Jurkat, Clone E6-1 (cell line): ENCODE measurements around the gene KDM4C. TPM values are rescaled to one million over a fixed set of nuclear protein-coding genes. Genes with fewer than 3 reads are reported as not detected.
"Not testable (repeated sequence)": the region's sequence is repeated elsewhere in the genome, so short reads cannot be mapped to it uniquely, and the experiment has no call there.

ENCODE experiments used
- DNase-seq: peaks from one replicate; pipeline ENCODE4 v3.0.0-alpha.2; 2011; ENCODE audit warnings: low read depth, low spot score
- H3K4me3 ChIP-seq: 2 replicates; pipeline ENCODE4 v1.5.1; 2011; ENCODE audit warnings: mild to moderate bottlenecking, low read length, control low read depth, moderate library complexity
- polyA plus RNA-seq: library from polyadenylated mRNA; unstranded; fragments of >200 nt; gene quantifications from one replicate; pipeline ENCODE4 v1.2.1, GENCODE V29; 2012; ENCODE audit warnings: missing spikeins; ENCODE audit not compliant: insufficient read length, insufficient read depth

Gene KDM4C
- 12.4 TPM for polyA plus RNA-seq

GRCh38 chr9:6757456-6758247 lies at the start of gene KDM4C:
TSS of gene KDM4C (plus strand) at chr9:6757973. CDS start at chr9:6792989, 35,016 bp downstream.
- peak; percentile 92 for DNase-seq
- H3K4me3 ChIP-seq = peak within 1 kb of the TSS; percentile 88

- DNase-seq = no peak
- H3K4me3 ChIP-seq = no peak overlapping the region
Observed at GRCh38 chr9:6708732-6709131, 49.0 kb upstream of the KDM4C start.

DNA sequence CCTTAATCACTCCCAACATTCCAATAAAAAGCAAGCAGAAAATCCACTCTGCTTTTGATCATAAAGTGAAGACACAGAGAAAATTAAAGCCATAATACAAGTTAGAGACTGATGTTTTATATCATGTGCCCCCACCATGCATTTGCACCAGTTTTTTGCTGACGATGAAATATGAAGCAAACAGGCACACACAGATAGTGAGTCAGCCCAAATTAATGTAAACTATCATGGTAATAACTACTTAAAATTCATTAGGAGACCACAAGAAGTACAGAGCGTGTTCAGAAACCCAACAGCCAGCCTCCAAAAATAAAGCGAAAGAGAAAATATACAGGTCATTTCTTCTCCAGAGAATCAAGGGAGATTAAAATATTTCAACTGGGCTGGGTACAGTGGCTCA lies 46.4 kb upstream of the KDM4C start:
- H3K4me3 ChIP-seq = no peak overlapping the region
- DNase-seq = no peak

- no peak for DNase-seq
- no peak overlapping the region for H3K4me3 ChIP-seq
Observed at GRCh38 chr9:6712041-6712440, 45.7 kb upstream of the KDM4C start.

DNA sequence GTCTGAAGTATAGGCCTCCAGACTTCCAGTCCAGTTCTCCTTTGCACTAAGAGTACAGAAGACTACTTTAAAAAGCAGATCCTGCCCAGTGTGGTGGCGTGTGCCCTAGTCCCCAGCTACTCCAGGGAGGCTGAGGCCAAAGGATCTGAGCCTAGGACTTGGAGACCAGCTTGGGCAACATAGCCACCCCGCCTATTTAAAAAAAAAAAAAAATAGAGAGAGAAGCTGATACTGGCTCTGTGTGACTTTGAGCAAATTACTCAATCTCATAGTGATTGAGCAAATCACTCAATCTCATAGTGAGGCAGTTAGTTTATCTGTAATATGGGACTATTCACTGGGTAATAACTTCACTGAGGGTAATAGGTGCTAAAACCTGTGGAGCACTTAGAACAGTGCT lies 43.6 kb upstream of the KDM4C start:
- H3K4me3 ChIP-seq = no peak overlapping the region
- DNase-seq = no peak

DNA sequence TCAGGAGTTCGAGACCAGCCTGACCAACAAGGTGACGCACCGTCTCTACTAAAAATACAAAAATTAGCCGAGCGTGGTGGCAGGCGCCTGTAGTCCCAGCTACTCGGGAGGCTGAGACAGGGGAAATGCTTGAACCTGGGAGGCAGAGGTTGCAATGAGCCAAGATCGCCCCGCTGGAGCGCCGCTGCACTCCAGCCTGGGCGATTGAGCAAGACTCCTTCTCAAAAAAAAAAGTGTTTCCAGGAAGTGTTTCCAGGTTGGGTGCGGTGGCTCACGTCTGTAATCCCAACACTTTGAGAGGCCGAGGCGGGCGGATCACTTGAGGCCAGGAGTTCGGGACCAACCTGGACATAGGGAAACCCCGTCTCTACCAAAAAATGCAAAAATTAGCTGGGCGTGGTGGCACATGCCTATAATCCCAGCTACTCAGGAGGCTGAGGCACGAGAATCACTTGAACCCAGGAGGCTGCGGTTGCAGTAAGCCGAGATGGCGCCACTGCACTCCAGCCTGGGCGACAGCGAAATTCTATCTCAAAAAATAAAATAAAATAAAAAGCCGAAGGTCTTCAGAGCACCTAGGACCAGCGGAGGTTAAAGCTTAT lies 42.5 kb upstream of the KDM4C start:
- DNase-seq = not testable (repeated sequence)
- H3K4me3 ChIP-seq = peak overlapping the region; percentile 68

DNA sequence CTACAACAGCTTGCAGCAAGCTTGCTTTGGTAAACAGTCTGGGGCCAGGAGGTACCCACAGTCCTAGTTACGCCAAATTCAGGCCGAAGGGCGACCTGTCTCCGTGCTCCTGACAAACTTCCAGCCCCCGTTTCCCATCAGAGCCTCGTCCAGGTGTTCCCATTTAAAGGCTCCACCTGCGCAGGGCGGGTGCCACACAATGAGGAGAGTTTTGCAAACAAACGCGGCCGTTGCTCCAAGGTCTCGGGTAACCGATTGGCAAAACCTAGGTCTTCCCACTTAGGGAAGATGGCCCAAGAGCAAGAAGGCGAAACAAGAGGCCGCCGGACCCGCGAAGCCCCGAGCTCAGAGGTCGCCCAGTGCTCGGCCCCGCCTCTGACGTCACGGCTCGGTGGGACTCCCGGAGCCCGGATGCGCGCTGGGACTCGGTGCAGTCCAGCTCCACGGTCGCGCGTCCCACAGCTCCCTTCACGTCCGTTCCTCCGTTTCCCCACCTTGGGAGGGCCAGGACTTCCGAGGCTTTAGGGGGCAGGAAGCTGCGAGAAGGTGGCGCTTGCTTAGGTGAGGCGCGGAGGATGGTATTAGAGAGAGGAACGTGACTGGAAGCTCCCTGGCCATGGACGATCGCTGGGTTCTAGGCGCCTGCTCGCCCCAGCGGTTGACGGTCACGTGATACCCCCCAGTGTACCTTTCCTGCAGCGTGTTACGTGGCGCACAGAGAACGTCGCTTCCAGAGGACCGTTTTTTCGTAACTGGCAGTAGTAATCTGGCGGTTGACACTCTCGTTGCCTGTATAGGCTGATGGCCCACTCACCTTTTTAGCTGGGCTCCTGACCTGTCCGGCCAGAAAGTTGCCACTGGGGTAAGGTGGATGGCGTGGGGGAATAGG lies 41.8 kb upstream of the KDM4C start:
- peak overlapping the region; percentile 68 for H3K4me3 ChIP-seq
- DNase-seq = peak; percentile 82

GRCh38 chr9:6716766-6717165 lies 41.0 kb upstream of the KDM4C start:
- no peak for DNase-seq
- peak overlapping the region; percentile 68 for H3K4me3 ChIP-seq

DNA sequence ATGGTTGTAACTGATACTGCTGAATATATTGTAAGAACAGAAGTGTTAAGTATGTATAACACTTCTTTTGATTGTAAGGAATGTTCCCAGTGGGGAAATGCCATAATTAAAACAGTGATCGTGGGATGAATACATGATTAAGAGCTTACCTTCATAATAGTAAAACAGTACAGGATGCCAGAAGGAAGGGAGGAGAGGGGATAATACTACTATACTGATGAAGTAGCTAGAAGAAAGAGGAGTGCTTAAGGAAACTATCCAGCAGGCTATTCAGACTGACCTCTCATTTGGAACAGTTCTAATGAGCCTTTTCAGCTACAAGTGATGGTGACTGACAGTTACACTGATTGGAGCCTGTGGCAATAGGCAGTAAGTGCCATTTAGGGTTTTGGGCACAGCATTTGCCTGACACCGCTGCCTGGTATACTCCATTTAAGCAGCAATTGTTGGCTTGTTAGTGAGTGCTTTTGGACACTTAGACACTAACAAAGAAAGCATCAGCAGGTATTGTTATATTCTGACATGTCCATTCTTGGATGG lies 33.8 kb upstream of the KDM4C start:
- no peak overlapping the region for H3K4me3 ChIP-seq
- no peak for DNase-seq

DNA sequence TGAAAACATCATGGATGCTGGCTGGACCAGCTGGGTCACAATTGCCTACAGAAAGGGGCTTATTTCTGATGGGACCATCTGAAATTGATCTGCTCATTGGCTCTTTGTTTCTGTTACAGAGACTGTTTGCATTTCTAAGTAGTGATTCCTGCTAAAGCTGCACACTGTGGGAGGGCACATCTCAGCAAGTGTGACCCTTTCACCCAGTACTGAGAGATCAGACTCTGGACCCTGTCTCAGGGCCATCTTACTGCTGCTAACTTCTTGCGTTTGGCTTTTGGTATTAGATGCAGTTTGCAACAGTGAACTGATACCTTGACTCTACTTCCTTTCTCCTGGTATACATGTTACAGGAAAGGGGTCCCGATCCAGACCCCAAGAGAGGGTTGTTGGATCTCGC lies 24.5 kb upstream of the KDM4C start:
- H3K4me3 ChIP-seq = no peak overlapping the region
- DNase-seq = no peak

GRCh38 chr9:6733831-6734230 lies 23.9 kb upstream of the KDM4C start:
- H3K4me3 ChIP-seq = no peak overlapping the region
- no peak for DNase-seq

DNA sequence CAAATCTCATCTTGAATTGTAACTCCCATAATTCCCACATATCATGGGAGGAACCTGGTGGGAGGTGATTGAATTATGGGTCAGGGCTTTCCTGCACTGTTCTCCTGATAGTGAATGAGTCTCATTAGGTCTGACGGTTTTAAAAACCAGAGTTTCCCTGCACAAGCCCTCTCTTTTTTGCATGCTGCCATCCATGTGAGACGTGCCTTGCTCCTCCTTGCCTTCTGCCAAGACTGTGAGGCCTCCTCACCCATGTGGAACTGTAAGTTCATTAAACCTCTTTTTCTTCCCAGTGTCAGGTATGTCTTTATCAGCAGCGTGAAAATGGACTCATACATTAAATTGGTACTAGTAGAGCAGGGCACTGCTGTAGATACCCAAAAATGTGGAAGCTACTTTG lies 22.4 kb upstream of the KDM4C start:
- no peak for DNase-seq
- H3K4me3 ChIP-seq = no peak overlapping the region

GRCh38 chr9:6739218-6739617 lies 18.6 kb upstream of the KDM4C start:
- no peak for DNase-seq
- no peak overlapping the region for H3K4me3 ChIP-seq

DNA sequence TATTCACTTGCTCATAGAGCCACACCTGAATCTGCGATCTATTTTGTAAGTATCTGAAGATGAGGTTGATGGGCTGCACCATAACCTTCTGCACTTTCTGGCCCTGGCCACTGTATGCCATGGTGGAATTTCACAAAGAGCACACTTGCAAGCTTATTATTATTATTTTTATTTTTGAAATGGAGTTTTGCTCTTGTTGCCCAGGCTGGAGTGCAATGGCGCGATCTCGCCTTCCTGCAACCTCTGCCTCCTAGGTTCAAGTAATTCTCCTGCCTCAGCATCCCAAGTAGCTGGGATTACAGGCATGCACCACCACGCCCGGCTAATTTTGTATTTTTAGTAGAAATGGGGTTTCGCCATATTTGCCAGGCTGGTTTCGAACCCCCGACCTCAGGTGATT lies 8.9 kb upstream of the KDM4C start:
- H3K4me3 ChIP-seq = not testable (repeated sequence)

DNA sequence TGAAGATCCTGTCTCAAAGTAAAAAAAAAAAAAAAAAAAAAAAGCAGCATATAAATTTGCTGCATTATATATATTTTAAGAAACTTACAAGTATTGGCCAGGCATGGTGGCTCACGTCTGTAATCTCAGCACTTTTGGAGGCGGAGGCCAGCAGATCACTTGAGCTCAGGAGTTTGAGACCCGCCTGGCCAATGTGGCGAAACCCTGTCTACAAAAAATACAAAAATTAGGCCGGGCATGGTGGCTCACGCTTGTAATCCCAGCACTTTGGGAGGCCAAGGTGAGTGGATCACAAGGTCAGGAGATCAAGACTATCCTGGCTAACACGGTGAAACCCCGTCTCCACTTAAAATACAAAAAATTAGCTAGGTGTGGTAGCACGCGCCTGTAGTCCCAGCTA lies 2.9 kb upstream of the KDM4C start:
- not testable (repeated sequence) for DNase-seq, H3K4me3 ChIP-seq

More for the DNA sequence above, 8.9 kb upstream of the KDM4C start:
- not testable (repeated sequence) for DNase-seq

- DNase-seq = no peak
- peak overlapping the region; percentile 88 for H3K4me3 ChIP-seq
Observed at GRCh38 chr9:6757132-6757455, 679 bp upstream of the KDM4C start.

DNA sequence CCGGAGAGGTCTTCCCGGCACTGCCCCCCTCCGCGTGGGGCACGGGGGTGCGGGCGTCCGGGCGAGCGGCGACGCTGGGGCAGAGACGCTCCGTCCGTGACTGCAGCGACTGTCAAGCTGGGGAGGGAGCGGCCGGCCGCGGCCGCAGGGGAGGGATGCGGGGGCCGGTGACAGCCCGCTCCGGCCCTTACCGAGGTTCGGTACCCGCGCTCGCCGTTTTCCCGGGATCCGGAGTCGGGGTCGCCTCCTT lies 400 bp downstream of the KDM4C start:
- no peak for DNase-seq
- H3K4me3 ChIP-seq = peak overlapping the region; percentile 88

- peak overlapping the region; percentile 88 for H3K4me3 ChIP-seq
- peak; percentile 37 for DNase-seq
Observed at GRCh38 chr9:6758498-6759184, 868 bp downstream of the KDM4C start.

DNA sequence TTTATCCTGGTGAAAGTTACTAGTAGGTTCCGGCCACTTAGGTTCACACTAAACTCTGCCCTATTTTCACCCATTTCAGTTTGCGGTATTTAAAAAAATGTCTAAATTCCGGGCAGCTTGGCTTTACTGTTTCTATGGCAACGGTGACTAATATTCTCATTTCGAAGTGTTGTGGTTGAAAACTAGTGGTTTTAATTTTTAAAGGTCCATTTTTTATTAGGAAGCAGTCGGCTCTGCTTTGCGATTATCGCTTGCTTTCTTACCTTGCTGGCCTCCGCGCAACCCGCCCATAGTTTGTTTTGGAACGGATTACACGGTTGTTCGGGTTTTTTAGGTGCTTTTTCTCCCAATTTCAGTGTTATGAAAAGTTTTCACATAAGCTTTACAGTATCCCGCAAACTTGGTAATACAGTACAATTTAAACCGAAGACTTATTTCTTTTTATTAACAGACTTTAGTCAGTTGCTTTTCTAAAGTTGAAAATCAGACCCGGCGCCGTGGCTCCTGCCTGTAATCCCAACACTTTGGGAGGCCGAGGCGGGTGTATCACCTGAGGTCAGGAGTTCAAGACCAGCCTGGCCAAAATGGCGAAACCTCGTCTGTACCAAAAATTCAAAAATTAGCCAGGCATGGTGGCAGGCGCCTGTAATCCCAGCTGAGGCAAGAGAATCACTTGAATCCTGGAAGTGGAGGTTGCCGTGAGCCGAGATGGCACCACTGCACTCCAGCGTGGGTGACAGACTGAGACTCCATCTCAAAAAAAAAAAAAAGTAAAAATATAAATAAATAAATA lies 1.6 kb downstream of the KDM4C start:
- H3K4me3 ChIP-seq = peak overlapping the region; percentile 88
- DNase-seq = no peak
